Coronary artery (tissue), 2 donors: ENCODE results near the gene CD81.

Source experiments
- DNase-seq: peaks from one replicate; pipeline ENCODE4 v3.0.0-alpha.2; 2017; ENCODE audit warnings: low spot score
- H3K27ac ChIP-seq, 2 donors: fragments of 200-600 bp; sonication (generic); one replicate each; pipeline ENCODE4 v1.5.1; 2016 to 2019
- H3K4me3 ChIP-seq: fragments of 200-600 bp; sonication (generic); 2 replicates; pipeline ENCODE4 v1.5.1; 2016; ENCODE audit warnings: mild to moderate bottlenecking, moderate library complexity
- CTCF ChIP-seq: fragments of 200-600 bp; sonication (generic); IDR thresholded peaks from one replicate; pipeline ENCODE4 v1.5.1; 2019; ENCODE audit warnings: antibody characterized with exemption

The CD81 gene

GRCh38 chr11:2397005-2397404, 19.9 kb downstream of the CD81 start:
- no peak for DNase-seq
- Histone ChIP-seq H3K27ac (no peak overlapping the region), H3K4me3 (no peak overlapping the region)
- no peak for TF ChIP-seq CTCF

- no peak for DNase-seq
- H3K4me3 ChIP-seq = peak overlapping the region; percentile 82
- no peak for TF ChIP-seq CTCF
These were observed 21.7 kb downstream of the CD81 start for GRCh38 chr11:2398664-2399355.

GRCh38 chr11:2399488-2400068, 22.5 kb downstream of the CD81 start:
- peak overlapping the region; percentile 82 for H3K4me3 ChIP-seq
- H3K27ac ChIP-seq = peak overlapping the region; percentile 99
- no peak for TF ChIP-seq CTCF
- DNase-seq = peak; percentile 89

More at GRCh38 chr11:2398664-2399355, 21.7 kb downstream of the CD81 start:
- peak overlapping the region; percentile 99 for H3K27ac ChIP-seq

GRCh38 chr11:2400069-2400761, 23.1 kb downstream of the CD81 start, which contains the start of gene TSSC4:
TSS of gene TSSC4 (plus strand) at chr11:2400750. CDS start at chr11:2402634, 1,884 bp downstream.
- peak; percentile 100 for DNase-seq
- TF ChIP-seq CTCF = peak; percentile 90
- Histone ChIP-seq H3K27ac (peak within 1 kb of the TSS; percentile 99), H3K4me3 (peak within 1 kb of the TSS; percentile 95)

- no peak for TF ChIP-seq CTCF
- Histone ChIP-seq H3K27ac (peak overlapping the region; percentile 79 to 94), H3K4me3 (peak overlapping the region; percentile 95)
- no peak for DNase-seq
These were observed 23.8 kb downstream of the CD81 start for GRCh38 chr11:2400762-2401435.

GRCh38 chr11:2401436-2401984, 24.4 kb downstream of the CD81 start:
- DNase-seq = no peak
- peak overlapping the region in 1 of 2 donors; percentile 94 for H3K27ac ChIP-seq
- H3K4me3 ChIP-seq = peak overlapping the region; percentile 95
- no peak for TF ChIP-seq CTCF
